Astrocyte (in vitro differentiated cells and primary cell): ENCODE measurements around the gene RYR2. TPM values are rescaled to one million over a fixed set of nuclear protein-coding genes. Genes with fewer than 3 reads are reported as not detected.

Experiments used
- DNase-seq: peaks from one replicate; pipeline ENCODE4 v3.0.0-alpha.2; 2010; ENCODE audit warnings: low read depth
- FAIRE-seq: peaks from 2 replicates; lab custom pipeline; 2011; peaks lifted over from hg19 to GRCh38; lab: Jason Lieb, UNC
- H2AFZ ChIP-seq: 2 replicates; pipeline ENCODE4 v1.6.0; 2012; ENCODE audit warnings: low read depth, low read length, inconsistent platforms
- H3K27ac ChIP-seq: 2 replicates; pipeline ENCODE4 v1.5.1; 2011; ENCODE audit warnings: low read depth, low read length, inconsistent platforms
- H3K27me3 ChIP-seq: 2 replicates; pipeline ENCODE4 v1.6.0; 2011; ENCODE audit warnings: low read length, inconsistent platforms; ENCODE audit not compliant: insufficient read depth
- H3K36me3 ChIP-seq: 2 replicates; pipeline ENCODE4 v1.5.1; 2011; ENCODE audit warnings: low read length, inconsistent platforms; ENCODE audit not compliant: insufficient read depth
- H3K4me1 ChIP-seq: 2 replicates; pipeline ENCODE4 v1.5.1; 2011; ENCODE audit warnings: low read length, inconsistent platforms; ENCODE audit not compliant: insufficient read depth
- H3K4me2 ChIP-seq: 2 replicates; pipeline ENCODE4 v1.6.0; 2012; ENCODE audit warnings: low read length, inconsistent platforms
- H3K4me3 ChIP-seq: 2 replicates; pipeline ENCODE4 v1.5.1; 2011; ENCODE audit warnings: low read depth, mild to moderate bottlenecking, low read length, inconsistent platforms; ENCODE audit not compliant: insufficient read depth
- H3K79me2 ChIP-seq: 2 replicates; pipeline ENCODE4 v1.6.0; 2012; ENCODE audit warnings: mild to moderate bottlenecking, low read length, inconsistent platforms; ENCODE audit not compliant: insufficient read depth
- H3K9ac ChIP-seq: 2 replicates; pipeline ENCODE4 v1.6.0; 2012; ENCODE audit warnings: mild to moderate bottlenecking, low read length, inconsistent platforms
- H3K9me3 ChIP-seq: 2 replicates; pipeline ENCODE4 v1.5.1; 2012; ENCODE audit warnings: low read depth, mild to moderate bottlenecking, low read length, inconsistent platforms; ENCODE audit not compliant: insufficient read depth
- H4K20me1 ChIP-seq: 2 replicates; pipeline ENCODE4 v1.6.0; 2012; ENCODE audit warnings: low read length, inconsistent platforms; ENCODE audit not compliant: insufficient read depth
- H3K27ac Mint-ChIP-seq: one replicate; pipeline ENCODE4 v1.8.0; 2021; ENCODE audit warnings: mild to moderate bottlenecking, mixed read lengths; ENCODE audit not compliant: unreplicated experiment
- H3K27me3 Mint-ChIP-seq: one replicate; pipeline ENCODE4 v1.8.0; 2021; ENCODE audit warnings: low read depth, mixed read lengths; ENCODE audit not compliant: unreplicated experiment
- H3K36me3 Mint-ChIP-seq: one replicate; pipeline ENCODE4 v1.8.0; 2021; ENCODE audit warnings: low read depth, mixed read lengths; ENCODE audit not compliant: unreplicated experiment
- H3K4me1 Mint-ChIP-seq: one replicate; pipeline ENCODE4 v1.8.0; 2021; ENCODE audit warnings: low read depth, mixed read lengths; ENCODE audit not compliant: unreplicated experiment
- H3K4me3 Mint-ChIP-seq: one replicate; pipeline ENCODE4 v1.8.0; 2021; ENCODE audit warnings: mild to moderate bottlenecking, moderate library complexity, mixed read lengths; ENCODE audit not compliant: unreplicated experiment
- H3K9me3 Mint-ChIP-seq: one replicate; pipeline ENCODE4 v1.8.0; 2021; ENCODE audit warnings: mild to moderate bottlenecking, mixed read lengths; ENCODE audit not compliant: unreplicated experiment
- CTCF ChIP-seq: IDR thresholded peaks from 2 replicates; pipeline ENCODE4 v1.5.1; 2011; ENCODE audit warnings: low read depth, mild to moderate bottlenecking, inconsistent platforms, low read length, moderate library complexity; ENCODE audit not compliant: insufficient read depth
- EZH2 ChIP-seq: IDR thresholded peaks from 2 replicates; pipeline ENCODE4 v1.6.1; 2012; ENCODE audit warnings: mild to moderate bottlenecking, low read length, inconsistent platforms; ENCODE audit not compliant: insufficient read depth
- total RNA-seq: library from RNA; stranded (reverse); gene quantifications from 2 replicates; pipeline ENCODE4 v1.2.1, GENCODE V29; 2021

The RYR2 gene
- total RNA-seq, 1 donor from 2014 or later: 0.30 TPM

- no peak overlapping the region for H2AFZ ChIP-seq
- no peak overlapping the region for H3K27ac Mint-ChIP-seq
These were observed 669.3 kb downstream of the RYR2 start for GRCh38 chr1:237711281-237711680.

GRCh38 chr1:237712082-237712481 lies 670.1 kb downstream of the RYR2 start:
- H3K36me3 ChIP-seq: no peaks in the 10 kb centered on the region
- no peak overlapping the region for H3K4me3 Mint-ChIP-seq

More at GRCh38 chr1:237711281-237711680, 669.3 kb downstream of the RYR2 start:
- H3K27me3 Mint-ChIP-seq: no peaks in the 10 kb centered on the region
- no peaks in the 10 kb centered on the region for H3K9me3 ChIP-seq
- no peaks in the 10 kb centered on the region for H4K20me1 ChIP-seq
- TF ChIP-seq EZH2: no peak
- TF ChIP-seq CTCF: no peak
- H3K9ac ChIP-seq: no peak overlapping the region
- DNase-seq (no peak), FAIRE-seq (no peak)
- H3K9me3 Mint-ChIP-seq: no peaks in the 10 kb centered on the region
- no peaks in the 10 kb centered on the region for H3K36me3 Mint-ChIP-seq
- no peaks in the 10 kb centered on the region for H3K4me1 ChIP-seq
- H3K79me2 ChIP-seq: no peaks in the 10 kb centered on the region
- no peaks in the 10 kb centered on the region for H3K36me3 ChIP-seq
- no peak overlapping the region for H3K27ac ChIP-seq
- H3K27me3 ChIP-seq: no peaks in the 10 kb centered on the region
- no peak overlapping the region for H3K4me3 ChIP-seq
- H3K4me3 Mint-ChIP-seq: no peak overlapping the region
- peaks cover 4% of the 10 kb centered on the region for H3K4me1 Mint-ChIP-seq
- H3K4me2 ChIP-seq: no peak overlapping the region

More at GRCh38 chr1:237712082-237712481, 670.1 kb downstream of the RYR2 start:
- FAIRE-seq (no peak), DNase-seq (no peak)
- Histone ChIP-seq H3K4me3 (no peak overlapping the region), H3K4me1 (no peaks in the 10 kb centered on the region), H3K9ac (no peak overlapping the region), H3K27ac (no peak overlapping the region), H3K9me3 (no peaks in the 10 kb centered on the region), H3K4me2 (no peak overlapping the region), H4K20me1 (no peaks in the 10 kb centered on the region), H3K79me2 (no peaks in the 10 kb centered on the region), H3K27me3 (no peaks in the 10 kb centered on the region), H2AFZ (no peak overlapping the region)
- Mint-ChIP-seq H3K9me3 (no peaks in the 10 kb centered on the region), H3K4me1 (peaks cover 4% of the 10 kb centered on the region), H3K36me3 (no peaks in the 10 kb centered on the region), H3K27ac (no peak overlapping the region), H3K27me3 (no peaks in the 10 kb centered on the region)
- TF ChIP-seq EZH2: no peak
- no peak for TF ChIP-seq CTCF
